Esophagus muscularis mucosa (tissue), 3 donors: ENCODE results near the gene RCAN1.

Experiments used
- CTCF ChIP-seq, 3 experiments: fragments of 200-600 bp in 2 of 3; fragments of 450-650 bp in 1 of 3; sonication (generic) in 2 of 3; IDR thresholded peaks; one replicate each; pipeline ENCODE4 v1.5.1; 2017 to 2019; ENCODE audit warnings: antibody characterized with exemption in 3 of 3, mild to moderate bottlenecking in 2 of 3, moderate library complexity in 1 of 3
- POLR2A ChIP-seq: fragments of 450-650 bp; IDR thresholded peaks from one replicate; pipeline ENCODE4 v1.6.1; 2017; ENCODE audit warnings: antibody characterized with exemption, moderate library complexity, mild to moderate bottlenecking, low read depth

GRCh38 chr21:34626131-34626530 is 11.2 kb upstream of the RCAN1 start:
- TF ChIP-seq POLR2A: no peak
- no peak for TF ChIP-seq CTCF (IDR thresholded peaks at IDR 0.05)
